IPS-18c (cell line): Measurements from ENCODE around the gene SMARCB1.
A peak's percentile ranks its signal among the peaks of the same experiment; 100 is the strongest.

Source experiments
- H3K4me3 ChIP-seq: 2 replicates; pipeline ENCODE4 v1.7.0; 2013; ENCODE audit warnings: low read depth, mild to moderate bottlenecking, low read length, moderate library complexity; ENCODE audit not compliant: insufficient read depth
- H3K9me3 ChIP-seq: one replicate; pipeline ENCODE4 v1.6.1; 2013; ENCODE audit warnings: mild to moderate bottlenecking, low read length, moderate library complexity; ENCODE audit not compliant: control insufficient read depth, insufficient read depth

The SMARCB1 gene

GRCh38 chr22:23834406-23834792 lies 47.6 kb downstream of the SMARCB1 start:
- no peaks in the 10 kb centered on the region for H3K9me3 ChIP-seq
- no peak overlapping the region for H3K4me3 ChIP-seq

- no peaks in the 10 kb centered on the region for H3K9me3 ChIP-seq
Observed at GRCh38 chr22:23834793-23835483, 48.2 kb downstream of the SMARCB1 start.

GRCh38 chr22:23835484-23836144 lies 48.8 kb downstream of the SMARCB1 start:
- no peaks in the 10 kb centered on the region for H3K9me3 ChIP-seq
- H3K4me3 ChIP-seq, result no peak overlapping the region

More at GRCh38 chr22:23834793-23835483, 48.2 kb downstream of the SMARCB1 start:
- H3K4me3 ChIP-seq, result no peak overlapping the region

GRCh38 chr22:23836281-23836680 lies 49.5 kb downstream of the SMARCB1 start:
- H3K4me3 ChIP-seq, result no peak overlapping the region
- H3K9me3 ChIP-seq, result no peaks in the 10 kb centered on the region

- no peaks in the 10 kb centered on the region for H3K9me3 ChIP-seq
- H3K4me3 ChIP-seq, result no peak overlapping the region
Observed at GRCh38 chr22:23836692-23837495, 50.1 kb downstream of the SMARCB1 start.

- no peak overlapping the region; the same call in 1 of the 2 replicates for H3K4me3 ChIP-seq
Observed at GRCh38 chr22:23837496-23837859, 50.7 kb downstream of the SMARCB1 start.

GRCh38 chr22:23837911-23838680 lies 51.3 kb downstream of the SMARCB1 start:
- peak overlapping the region; percentile 67 for H3K4me3 ChIP-seq
- no peaks in the 10 kb centered on the region for H3K9me3 ChIP-seq

More at GRCh38 chr22:23837496-23837859, 50.7 kb downstream of the SMARCB1 start:
- no peaks in the 10 kb centered on the region for H3K9me3 ChIP-seq

- Histone ChIP-seq H3K4me3 (peak within 1 kb of the TSS; percentile 67), H3K9me3 (no peaks in the 10 kb centered on the region)
Observed at GRCh38 chr22:23838681-23839468, 52.1 kb downstream of the SMARCB1 start, which contains the start of gene DERL3. Gene DERL3, minus strand, starts transcription at chr22:23839006. Its CDS starts 19 bp downstream, at chr22:23838987.

GRCh38 chr22:23840026-23840425 lies 53.3 kb downstream of the SMARCB1 start:
- Histone ChIP-seq H3K4me3 (no peak overlapping the region), H3K9me3 (no peaks in the 10 kb centered on the region)

- H3K4me3 ChIP-seq, result no peak overlapping the region
- no peaks in the 10 kb centered on the region for H3K9me3 ChIP-seq
Observed at GRCh38 chr22:23841292-23841691, 54.5 kb downstream of the SMARCB1 start.

GRCh38 chr22:23841736-23842445 lies 55.1 kb downstream of the SMARCB1 start:
- no peaks in the 10 kb centered on the region for H3K9me3 ChIP-seq
- H3K4me3 ChIP-seq, result no peak overlapping the region

- H3K9me3 ChIP-seq, result no peaks in the 10 kb centered on the region
- H3K4me3 ChIP-seq, result no peak overlapping the region
Observed at GRCh38 chr22:23842599-23842998, 55.8 kb downstream of the SMARCB1 start.

GRCh38 chr22:23844739-23845202 lies 58.0 kb downstream of the SMARCB1 start:
- Histone ChIP-seq H3K4me3 (no peak overlapping the region), H3K9me3 (no peaks in the 10 kb centered on the region)

- peaks cover 3% of the 10 kb centered on the region for H3K9me3 ChIP-seq
- no peak overlapping the region for H3K4me3 ChIP-seq
Observed at GRCh38 chr22:23845265-23846080, 58.7 kb downstream of the SMARCB1 start.

- H3K4me3 ChIP-seq, result no peak overlapping the region
- peaks cover 3% of the 10 kb centered on the region for H3K9me3 ChIP-seq
Observed at GRCh38 chr22:23846081-23846469, 59.3 kb downstream of the SMARCB1 start.
